Nephron (organoid): ENCODE results near the gene CNOT10.

Source experiments
- H3K27ac Mint-ChIP-seq, 3 experiments: 2 replicates each; pipeline ENCODE4 v1.8.0; 2020; ENCODE audit warnings: mixed read lengths in 3 of 3, mild to moderate bottlenecking in 2 of 3, moderate library complexity in 1 of 3
- H3K27me3 Mint-ChIP-seq: 2 replicates; pipeline ENCODE4 v1.8.0; 2021; ENCODE audit warnings: low read depth, mild to moderate bottlenecking, moderate library complexity, mixed read lengths
- H3K36me3 Mint-ChIP-seq: 2 replicates; pipeline ENCODE4 v1.8.0; 2020; ENCODE audit warnings: low read depth, mixed read lengths
- H3K4me1 Mint-ChIP-seq: 2 replicates; pipeline ENCODE4 v1.8.0; 2020; ENCODE audit warnings: mixed read lengths
- H3K4me3 Mint-ChIP-seq, 3 experiments: 2 replicates each; pipeline ENCODE4 v1.8.0; 2020; ENCODE audit warnings: mild to moderate bottlenecking in 3 of 3, mixed read lengths in 3 of 3, moderate library complexity in 2 of 3
- H3K9me3 Mint-ChIP-seq: 2 replicates; pipeline ENCODE4 v1.8.0; 2020; ENCODE audit warnings: mixed read lengths
- TF ChIP-seq, protein P1 (sequence below), 3 experiments: fragments of 200-600 bp; sonication (generic); IDR thresholded peaks; one replicate each; pipeline ENCODE4 v1.5.0; 2021; ENCODE audit warnings: antibody characterized with exemption in 3 of 3; ENCODE audit not compliant: unreplicated experiment in 3 of 3

The CNOT10 gene

DNA sequence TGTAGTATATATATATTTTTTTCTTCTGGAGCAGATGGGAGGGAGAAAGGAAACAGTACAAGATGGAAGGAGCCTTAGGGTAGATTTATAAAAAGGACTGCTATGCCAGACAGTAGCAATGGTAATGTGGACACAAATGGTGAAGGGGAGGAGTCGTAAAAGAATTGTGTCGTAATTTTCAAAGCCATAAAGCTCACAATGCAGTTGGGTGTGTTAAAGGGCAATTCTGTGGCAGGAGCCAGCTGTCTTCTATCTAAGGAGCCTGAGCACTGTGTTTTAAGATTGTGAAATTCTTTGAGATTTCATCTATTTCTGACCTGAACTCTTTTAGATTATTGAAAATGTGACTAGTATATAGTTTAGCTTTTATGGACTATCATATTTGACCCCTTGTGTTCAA, 58.9 kb downstream of the CNOT10 start:
- TF ChIP-seq, protein P1, sequence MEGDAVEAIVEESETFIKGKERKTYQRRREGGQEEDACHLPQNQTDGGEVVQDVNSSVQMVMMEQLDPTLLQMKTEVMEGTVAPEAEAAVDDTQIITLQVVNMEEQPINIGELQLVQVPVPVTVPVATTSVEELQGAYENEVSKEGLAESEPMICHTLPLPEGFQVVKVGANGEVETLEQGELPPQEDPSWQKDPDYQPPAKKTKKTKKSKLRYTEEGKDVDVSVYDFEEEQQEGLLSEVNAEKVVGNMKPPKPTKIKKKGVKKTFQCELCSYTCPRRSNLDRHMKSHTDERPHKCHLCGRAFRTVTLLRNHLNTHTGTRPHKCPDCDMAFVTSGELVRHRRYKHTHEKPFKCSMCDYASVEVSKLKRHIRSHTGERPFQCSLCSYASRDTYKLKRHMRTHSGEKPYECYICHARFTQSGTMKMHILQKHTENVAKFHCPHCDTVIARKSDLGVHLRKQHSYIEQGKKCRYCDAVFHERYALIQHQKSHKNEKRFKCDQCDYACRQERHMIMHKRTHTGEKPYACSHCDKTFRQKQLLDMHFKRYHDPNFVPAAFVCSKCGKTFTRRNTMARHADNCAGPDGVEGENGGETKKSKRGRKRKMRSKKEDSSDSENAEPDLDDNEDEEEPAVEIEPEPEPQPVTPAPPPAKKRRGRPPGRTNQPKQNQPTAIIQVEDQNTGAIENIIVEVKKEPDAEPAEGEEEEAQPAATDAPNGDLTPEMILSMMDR (IDR thresholded peaks at IDR 0.05; ENCODE audit: unreplicated experiment in 3 of 3) = no peak
- Mint-ChIP-seq H3K4me3 (no peak overlapping the region), H3K36me3 (peaks cover 58% of the 10 kb centered on the region), H3K9me3 (no peaks in the 10 kb centered on the region), H3K4me1 (peaks cover 7% of the 10 kb centered on the region), H3K27ac (no peak overlapping the region), H3K27me3 (no peaks in the 10 kb centered on the region)

DNA sequence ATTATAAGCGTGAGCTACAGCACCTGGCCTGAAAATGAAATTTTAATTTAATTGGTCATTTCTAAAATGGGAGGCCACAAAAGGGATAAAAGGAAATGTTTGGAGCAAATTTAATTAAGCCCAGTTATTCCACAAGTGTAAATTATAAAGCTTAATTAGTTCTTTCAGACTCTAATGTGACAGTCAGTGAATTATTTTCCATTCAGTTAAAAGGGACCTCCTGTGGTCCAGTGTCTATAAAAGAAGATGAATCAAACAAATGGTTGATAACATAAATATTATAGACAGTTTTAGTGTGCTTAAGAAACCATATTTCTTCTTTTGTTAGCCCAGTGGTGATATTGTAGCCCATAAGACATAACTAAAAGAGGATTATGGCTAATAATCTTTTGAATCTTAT, 66.4 kb downstream of the CNOT10 start:
- Mint-ChIP-seq H3K36me3 (peaks cover 29% of the 10 kb centered on the region), H3K4me3 (no peak overlapping the region), H3K9me3 (no peaks in the 10 kb centered on the region), H3K4me1 (peaks cover 5% of the 10 kb centered on the region), H3K27ac (no peak overlapping the region), H3K27me3 (no peaks in the 10 kb centered on the region)
- TF ChIP-seq, protein P1 (IDR thresholded peaks at IDR 0.05; ENCODE audit: unreplicated experiment in 3 of 3) = no peak

DNA sequence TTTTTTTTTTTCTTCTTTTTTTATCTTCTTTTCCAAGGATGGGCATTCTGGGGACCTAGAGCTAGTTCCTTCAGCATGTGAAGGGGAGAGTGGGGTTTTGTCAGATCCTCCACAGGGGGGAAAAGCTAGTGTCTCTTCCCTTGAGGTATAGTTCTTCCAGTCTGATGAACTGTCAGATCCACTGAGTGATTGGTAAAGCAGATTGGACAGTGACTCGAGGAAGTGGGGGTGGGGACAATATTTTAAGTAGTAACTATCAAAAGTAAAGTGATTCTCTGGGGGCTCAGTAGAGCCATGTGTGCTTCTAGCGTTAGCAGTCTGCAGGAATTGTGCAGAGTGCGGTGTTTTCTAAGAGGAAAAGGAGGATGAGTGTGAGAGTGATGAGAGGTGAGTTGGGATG, 70.8 kb downstream of the CNOT10 start:
- TF ChIP-seq, protein P1 (IDR thresholded peaks at IDR 0.05; ENCODE audit: unreplicated experiment in 3 of 3) = no peak
- H3K36me3 Mint-ChIP-seq = peaks cover 25% of the 10 kb centered on the region
- H3K27ac Mint-ChIP-seq = no peak overlapping the region
- no peak overlapping the region for H3K4me3 Mint-ChIP-seq
- H3K4me1 Mint-ChIP-seq = peaks cover 16% of the 10 kb centered on the region
- no peaks in the 10 kb centered on the region for H3K27me3 Mint-ChIP-seq
- no peaks in the 10 kb centered on the region for H3K9me3 Mint-ChIP-seq

DNA sequence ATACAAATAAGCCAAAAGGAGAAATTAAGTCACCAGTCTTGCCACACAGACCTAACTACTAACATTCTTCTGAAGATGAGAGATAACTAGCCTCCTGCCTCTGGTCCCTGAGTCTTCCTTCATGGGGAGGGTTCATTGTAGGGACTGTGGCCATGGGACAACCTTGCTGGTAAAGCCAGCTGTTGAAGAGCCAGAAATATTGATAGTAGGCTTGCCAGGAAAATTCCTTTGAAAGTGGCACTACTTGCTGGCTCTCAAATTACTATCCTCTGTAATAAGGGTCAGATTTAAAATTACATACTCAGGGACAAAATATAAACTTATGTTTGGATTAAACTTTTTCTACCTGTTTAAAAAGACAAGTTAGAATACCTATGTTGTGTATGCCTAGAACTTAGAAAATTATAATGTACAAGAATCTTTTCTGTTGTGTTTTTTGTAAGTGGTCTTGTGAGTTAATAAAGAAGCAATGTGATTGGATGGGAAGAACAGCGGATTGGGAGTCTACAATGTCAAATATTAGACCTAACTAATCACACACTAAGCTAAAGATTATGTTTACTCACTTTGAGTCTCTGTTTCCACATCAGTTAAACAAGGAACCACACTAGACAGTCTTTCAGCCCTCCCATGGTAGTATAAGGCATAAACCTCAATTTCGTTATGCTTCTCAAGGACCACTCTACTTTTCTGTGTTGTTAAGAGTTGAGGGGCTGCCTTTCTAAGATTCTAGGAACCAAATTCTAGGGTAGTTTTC, 72.8 kb downstream of the CNOT10 start:
- Mint-ChIP-seq H3K9me3 (no peaks in the 10 kb centered on the region), H3K4me1 (peaks cover 16% of the 10 kb centered on the region), H3K27ac (no peak overlapping the region), H3K4me3 (no peak overlapping the region), H3K36me3 (peaks cover 26% of the 10 kb centered on the region), H3K27me3 (no peaks in the 10 kb centered on the region)
- TF ChIP-seq, protein P1 (IDR thresholded peaks at IDR 0.05; ENCODE audit: unreplicated experiment in 3 of 3) = no peak

DNA sequence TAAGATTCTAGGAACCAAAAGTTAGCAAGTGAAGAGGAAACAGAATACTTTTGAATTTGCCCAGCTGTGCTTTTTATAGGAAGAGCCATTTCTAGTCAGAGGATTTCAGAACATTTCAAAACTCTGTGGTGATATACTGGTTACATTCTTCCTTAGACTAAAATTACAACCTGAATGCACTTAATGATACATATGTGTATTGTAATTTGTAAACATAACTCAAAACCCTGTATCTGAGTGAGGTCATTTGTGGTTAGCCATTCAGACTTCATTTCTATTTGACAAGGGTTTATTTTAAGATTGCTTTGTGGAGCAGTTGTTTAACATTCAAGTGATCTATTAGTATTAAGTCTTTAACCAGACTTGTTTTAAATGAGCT, 73.4 kb downstream of the CNOT10 start:
- Mint-ChIP-seq H3K4me3 (no peak overlapping the region), H3K27me3 (no peaks in the 10 kb centered on the region)
- TF ChIP-seq, protein P1 (IDR thresholded peaks at IDR 0.05; ENCODE audit: unreplicated experiment in 3 of 3) = no peak

DNA sequence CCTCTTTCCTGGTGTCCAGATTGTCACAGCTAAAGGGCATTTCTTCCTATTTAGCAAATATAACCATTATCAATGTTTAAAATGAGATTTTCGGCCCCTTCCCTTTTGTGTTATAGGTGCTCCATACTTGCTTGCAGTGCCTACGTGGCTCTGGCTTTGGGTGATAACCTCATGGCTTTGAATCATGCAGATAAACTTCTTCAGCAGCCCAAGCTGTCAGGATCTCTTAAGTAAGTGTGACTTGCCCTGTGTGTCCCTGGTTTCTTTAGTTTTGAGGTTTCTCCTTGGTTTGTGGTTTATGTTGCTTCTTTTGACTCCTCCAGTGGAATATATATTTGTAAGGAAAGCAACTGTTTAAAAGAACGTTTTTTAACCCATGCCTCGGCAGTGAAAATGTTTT, 74.4 kb downstream of the CNOT10 start:
- H3K27ac Mint-ChIP-seq = no peak overlapping the region
- no peaks in the 10 kb centered on the region for H3K27me3 Mint-ChIP-seq
- no peaks in the 10 kb centered on the region for H3K9me3 Mint-ChIP-seq
- peaks cover 16% of the 10 kb centered on the region for H3K4me1 Mint-ChIP-seq
- peaks cover 26% of the 10 kb centered on the region for H3K36me3 Mint-ChIP-seq
- no peak overlapping the region for H3K4me3 Mint-ChIP-seq
- TF ChIP-seq, protein P1 (IDR thresholded peaks at IDR 0.05; ENCODE audit: unreplicated experiment in 3 of 3) = no peak

More for the DNA sequence above, 73.4 kb downstream of the CNOT10 start:
- Mint-ChIP-seq H3K4me1 (peaks cover 16% of the 10 kb centered on the region), H3K36me3 (peaks cover 27% of the 10 kb centered on the region), H3K27ac (no peak overlapping the region), H3K9me3 (no peaks in the 10 kb centered on the region)
